ENCODE measurements around the gene SPG11. TPM values are rescaled to one million over a fixed set of nuclear protein-coding genes. Genes with fewer than 3 reads are reported as not detected.

The SPG11 gene
- total RNA-seq, 2 experiments from 2014 or later: 83.2 to 96.4 TPM

GRCh38 chr15:44670087-44670950 lies 6.9 kb upstream of the SPG11 start:
- intact Hi-C loops (cut with micrococcal nuclease): no loop called here
- Mint-ChIP-seq H3K27ac (peak overlapping the region; percentile 59), H3K36me3 (ENCODE audit: low read depth) (no peaks in the 10 kb centered on the region), H3K9me3 (no peaks in the 10 kb centered on the region), H3K4me3 (no peak overlapping the region), H3K27me3 (ENCODE audit: low read depth) (no peaks in the 10 kb centered on the region), H3K4me1 (ENCODE audit: low read depth) (peaks cover 87% of the 10 kb centered on the region)
- CTCF ChIA-PET: interaction anchor here (0.7 to 2.3 kb wide), 4 partner anchors 40 to 71 kb away, joined by 3 to 9 read pairs (median 3); partner anchors contain the start of genes B2M, PATL2 and TRIM69
- no peak for DNase-seq

GRCh38 chr15:44668921-44669320 lies 5.5 kb upstream of the SPG11 start:
- Mint-ChIP-seq H3K4me3 (no peak overlapping the region), H3K27me3 (ENCODE audit: low read depth) (no peaks in the 10 kb centered on the region), H3K4me1 (ENCODE audit: low read depth) (peaks cover 89% of the 10 kb centered on the region), H3K36me3 (ENCODE audit: low read depth) (no peaks in the 10 kb centered on the region), H3K9me3 (no peaks in the 10 kb centered on the region), H3K27ac (peak overlapping the region; percentile 34)
- CTCF ChIA-PET: interaction anchor here (0.7 to 2.3 kb wide), 3 partner anchors 11 to 67 kb away, joined by 3 to 9 read pairs (median 3); partner anchors contain the start of genes B2M, PATL2 and TRIM69
- DNase-seq: peak; percentile 53
- intact Hi-C loops (cut with micrococcal nuclease): no loop called here

GRCh38 chr15:44667039-44667360 lies 3.5 kb upstream of the SPG11 start:
- no peak for DNase-seq
- H3K4me3 Mint-ChIP-seq: peak overlapping the region; percentile 62
- H3K9me3 Mint-ChIP-seq: no peaks in the 10 kb centered on the region
- CTCF ChIA-PET: interaction anchor here (1.2 to 6.9 kb wide), 6 partner anchors 10 to 83 kb away, joined by 3 to 200 read pairs (median 7); partner anchors contain the start of genes B2M, PATL2 and TRIM69
- no peaks in the 10 kb centered on the region for H3K36me3 Mint-ChIP-seq (ENCODE audit: low read depth)
- intact Hi-C loops (cut with micrococcal nuclease): loop anchor here (2.0 kb wide), 1 partner anchor 16 kb away; no protein-coding TSS in a partner anchor
- peak overlapping the region; percentile 94 for H3K27ac Mint-ChIP-seq
- peaks cover 75% of the 10 kb centered on the region for H3K4me1 Mint-ChIP-seq (ENCODE audit: low read depth)
- no peaks in the 10 kb centered on the region for H3K27me3 Mint-ChIP-seq (ENCODE audit: low read depth)

GRCh38 chr15:44666210-44667038 lies 3.0 kb upstream of the SPG11 start:
- Mint-ChIP-seq H3K4me3 (peak overlapping the region; percentile 62), H3K36me3 (ENCODE audit: low read depth) (no peaks in the 10 kb centered on the region), H3K4me1 (ENCODE audit: low read depth) (peaks cover 72% of the 10 kb centered on the region), H3K27ac (peak overlapping the region; percentile 94), H3K9me3 (no peaks in the 10 kb centered on the region), H3K27me3 (ENCODE audit: low read depth) (no peaks in the 10 kb centered on the region)
- no peak for DNase-seq
- intact Hi-C loops (cut with micrococcal nuclease): loop anchor here (1.0 to 2.0 kb wide), 2 partner anchors 10 to 16 kb away; no protein-coding TSS in a partner anchor
- CTCF ChIA-PET: interaction anchor here (0.5 to 6.9 kb wide), 6 partner anchors 11 to 85 kb away, joined by 3 to 200 read pairs (median 7); partner anchors contain the start of genes B2M, PATL2 and TRIM69

- Mint-ChIP-seq H3K9me3 (no peaks in the 10 kb centered on the region), H3K4me3 (peak overlapping the region; percentile 97), H3K27ac (peak overlapping the region; percentile 94), H3K27me3 (ENCODE audit: low read depth) (no peaks in the 10 kb centered on the region), H3K4me1 (ENCODE audit: low read depth) (peaks cover 45% of the 10 kb centered on the region), H3K36me3 (ENCODE audit: low read depth) (peaks cover 13% of the 10 kb centered on the region)
- DNase-seq: peak; percentile 81
- intact Hi-C loops (cut with micrococcal nuclease): loop anchor here (1.0 to 5.0 kb wide), 8 partner anchors 29 to 360 kb away; partner anchors contain the start of genes B2M, PATL2 and SORD
- CTCF ChIA-PET: interaction anchor here (0.5 to 6.9 kb wide), 24 partner anchors 11 to 126 kb away, joined by 3 to 200 read pairs (median 7); partner anchors contain the start of genes B2M, PATL2 and TRIM69
Observed at GRCh38 chr15:44662478-44663409, 718 bp downstream of the SPG11 start.

- Mint-ChIP-seq H3K27ac (no peak overlapping the region), H3K27me3 (ENCODE audit: low read depth) (no peaks in the 10 kb centered on the region), H3K4me1 (ENCODE audit: low read depth) (peaks cover 40% of the 10 kb centered on the region), H3K9me3 (no peaks in the 10 kb centered on the region), H3K36me3 (ENCODE audit: low read depth) (peaks cover 17% of the 10 kb centered on the region), H3K4me3 (peak overlapping the region; percentile 56)
- intact Hi-C loops (cut with micrococcal nuclease): loop anchor here (5.0 kb wide), 1 partner anchor 361 kb away; the partner anchor contains the start of gene SORD
- no peak for DNase-seq
- CTCF ChIA-PET: interaction anchor here (1.7 to 6.9 kb wide), 4 partner anchors 74 to 84 kb away, joined by 4 to 132 read pairs (median 7); partner anchors contain the start of gene TRIM69
Observed at GRCh38 chr15:44661576-44661975, 1.9 kb downstream of the SPG11 start.

GRCh38 chr15:44659056-44659455 lies 4.4 kb downstream of the SPG11 start:
- H3K27ac Mint-ChIP-seq: no peak overlapping the region
- H3K4me1 Mint-ChIP-seq (ENCODE audit: low read depth): peaks cover 23% of the 10 kb centered on the region
- no peak for DNase-seq
- no peaks in the 10 kb centered on the region for H3K27me3 Mint-ChIP-seq (ENCODE audit: low read depth)
- peaks cover 28% of the 10 kb centered on the region for H3K36me3 Mint-ChIP-seq (ENCODE audit: low read depth)
- intact Hi-C loops (cut with micrococcal nuclease): no loop called here
- no peak overlapping the region for H3K4me3 Mint-ChIP-seq
- CTCF ChIA-PET: interaction anchor here (2.3 to 2.4 kb wide), 2 partner anchors 77 to 78 kb away, joined by 7 to 9 read pairs; partner anchors contain the start of gene TRIM69
- H3K9me3 Mint-ChIP-seq: no peaks in the 10 kb centered on the region

GRCh38 chr15:44657378-44657777 lies 6.1 kb downstream of the SPG11 start:
- Mint-ChIP-seq H3K9me3 (no peaks in the 10 kb centered on the region), H3K27me3 (ENCODE audit: low read depth) (no peaks in the 10 kb centered on the region), H3K36me3 (ENCODE audit: low read depth) (peaks cover 36% of the 10 kb centered on the region), H3K4me1 (ENCODE audit: low read depth) (peaks cover 27% of the 10 kb centered on the region), H3K27ac (no peak overlapping the region), H3K4me3 (no peak overlapping the region)
- CTCF ChIA-PET: interaction anchor here (0.6 to 2.8 kb wide), 3 partner anchors 65 to 124 kb away, joined by 3 to 10 read pairs (median 5); no protein-coding TSS in a partner anchor
- no peak for DNase-seq
- intact Hi-C loops (cut with micrococcal nuclease): no loop called here

- H3K4me1 Mint-ChIP-seq (ENCODE audit: low read depth): peaks cover 29% of the 10 kb centered on the region
- H3K27ac Mint-ChIP-seq: no peak overlapping the region
- DNase-seq: no peak
- no peaks in the 10 kb centered on the region for H3K27me3 Mint-ChIP-seq (ENCODE audit: low read depth)
- H3K9me3 Mint-ChIP-seq: no peaks in the 10 kb centered on the region
- CTCF ChIA-PET: interaction anchor here (0.6 to 2.8 kb wide), 3 partner anchors 65 to 124 kb away, joined by 3 to 10 read pairs (median 5); no protein-coding TSS in a partner anchor
- H3K4me3 Mint-ChIP-seq: no peak overlapping the region
- peaks cover 38% of the 10 kb centered on the region for H3K36me3 Mint-ChIP-seq (ENCODE audit: low read depth)
- intact Hi-C loops (cut with micrococcal nuclease): no loop called here
Observed at GRCh38 chr15:44656913-44657312, 6.5 kb downstream of the SPG11 start.

GRCh38 chr15:44656298-44656697 lies 7.2 kb downstream of the SPG11 start:
- Mint-ChIP-seq H3K27ac (peak overlapping the region; percentile 54), H3K27me3 (ENCODE audit: low read depth) (no peaks in the 10 kb centered on the region), H3K9me3 (no peaks in the 10 kb centered on the region), H3K4me1 (ENCODE audit: low read depth) (peaks cover 32% of the 10 kb centered on the region), H3K4me3 (no peak overlapping the region), H3K36me3 (ENCODE audit: low read depth) (peaks cover 44% of the 10 kb centered on the region)
- intact Hi-C loops (cut with micrococcal nuclease): no loop called here
- DNase-seq: no peak
- CTCF ChIA-PET: interaction anchor here (2.8 kb wide), 1 partner anchor 64 kb away, joined by 10 read pairs; no protein-coding TSS in a partner anchor

- CTCF ChIA-PET: no interaction called here
- H3K27me3 Mint-ChIP-seq (ENCODE audit: low read depth): no peaks in the 10 kb centered on the region
- no peak overlapping the region for H3K4me3 Mint-ChIP-seq
- H3K9me3 Mint-ChIP-seq: no peaks in the 10 kb centered on the region
- H3K36me3 Mint-ChIP-seq (ENCODE audit: low read depth): peaks cover 49% of the 10 kb centered on the region
- no peak for DNase-seq
- peaks cover 28% of the 10 kb centered on the region for H3K4me1 Mint-ChIP-seq (ENCODE audit: low read depth)
- no peak overlapping the region for H3K27ac Mint-ChIP-seq
- intact Hi-C loops (cut with micrococcal nuclease): no loop called here
Observed at GRCh38 chr15:44654858-44655257, 8.6 kb downstream of the SPG11 start.

Data from activated naive CD4-positive, alpha-beta T cell treated with anti-CD3 and anti-CD28 coated beads for 36 hours (primary cell).